ENCODE measurements around the gene RAB11B. TPM values are rescaled to one million over a fixed set of nuclear protein-coding genes. Genes with fewer than 3 reads are reported as not detected.

Gene RAB11B
- total and polyA plus RNA-seq, 9 donors, result 20.8 to 142 (median 102) TPM

DNA sequence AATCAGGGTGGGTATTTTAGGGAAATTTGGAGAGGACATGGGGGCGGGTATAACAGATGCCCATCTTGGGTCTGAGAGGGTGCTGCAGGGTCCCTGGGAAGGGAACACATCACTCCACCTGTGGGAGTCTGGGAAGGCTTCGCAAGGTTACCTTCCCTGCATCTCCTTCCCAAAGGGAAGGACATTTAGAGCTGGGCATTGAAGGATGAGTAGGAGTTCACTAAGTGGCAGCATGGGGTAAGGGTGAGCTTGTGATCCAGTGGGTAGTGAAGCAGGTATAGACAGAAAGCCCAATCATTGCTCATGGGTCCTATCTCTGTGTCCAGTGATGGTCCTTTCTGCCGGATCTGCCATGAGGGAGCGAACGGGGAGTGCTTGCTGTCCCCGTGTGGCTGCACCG, 36.1 kb downstream of the RAB11B start:
- DNase-seq, result no peak
- Histone ChIP-seq H3K36me3 (no peaks in the 10 kb centered on the region), H3K27me3 (no peaks in the 10 kb centered on the region), H3K4me3 (no peak overlapping the region), H3K27ac (no peak overlapping the region), H3K4me1 (ENCODE audit: insufficient read depth) (peaks cover 4% of the 10 kb centered on the region), H3K9me3 (no peaks in the 10 kb centered on the region)
- intact Hi-C loops (cut with DNase I), result loop anchor here in 1 of 4 donors (10.0 kb wide), 1 partner anchor 69 kb away; no protein-coding TSS in a partner anchor
- TF ChIP-seq, protein P1, sequence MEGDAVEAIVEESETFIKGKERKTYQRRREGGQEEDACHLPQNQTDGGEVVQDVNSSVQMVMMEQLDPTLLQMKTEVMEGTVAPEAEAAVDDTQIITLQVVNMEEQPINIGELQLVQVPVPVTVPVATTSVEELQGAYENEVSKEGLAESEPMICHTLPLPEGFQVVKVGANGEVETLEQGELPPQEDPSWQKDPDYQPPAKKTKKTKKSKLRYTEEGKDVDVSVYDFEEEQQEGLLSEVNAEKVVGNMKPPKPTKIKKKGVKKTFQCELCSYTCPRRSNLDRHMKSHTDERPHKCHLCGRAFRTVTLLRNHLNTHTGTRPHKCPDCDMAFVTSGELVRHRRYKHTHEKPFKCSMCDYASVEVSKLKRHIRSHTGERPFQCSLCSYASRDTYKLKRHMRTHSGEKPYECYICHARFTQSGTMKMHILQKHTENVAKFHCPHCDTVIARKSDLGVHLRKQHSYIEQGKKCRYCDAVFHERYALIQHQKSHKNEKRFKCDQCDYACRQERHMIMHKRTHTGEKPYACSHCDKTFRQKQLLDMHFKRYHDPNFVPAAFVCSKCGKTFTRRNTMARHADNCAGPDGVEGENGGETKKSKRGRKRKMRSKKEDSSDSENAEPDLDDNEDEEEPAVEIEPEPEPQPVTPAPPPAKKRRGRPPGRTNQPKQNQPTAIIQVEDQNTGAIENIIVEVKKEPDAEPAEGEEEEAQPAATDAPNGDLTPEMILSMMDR (IDR thresholded peaks at IDR 0.05), result no peak
- TF ChIP-seq POLR2A (IDR thresholded peaks at IDR 0.05), result no peak
- no peak for TF ChIP-seq EP300 (IDR thresholded peaks at IDR 0.05)
- WGBS, 3 donors, result 90 to 92% (median 91%) methylated on average over 7 of the region's 7 CpGs

- 88 to 91% (median 91%) methylated on average over 6 of the region's 6 CpGs for WGBS, 3 donors
- TF ChIP-seq POLR2A (IDR thresholded peaks at IDR 0.05) (no peak), EP300 (IDR thresholded peaks at IDR 0.05) (no peak)
- TF ChIP-seq, protein P1 (IDR thresholded peaks at IDR 0.05), result no peak
These were observed 38.9 kb downstream of the RAB11B start for GRCh38 chr19:8429044-8429443.

GRCh38 chr19:8429826-8430225, 39.7 kb downstream of the RAB11B start:
- intact Hi-C loops (cut with DNase I), result loop anchor here in 1 of 4 donors (10.0 kb wide), 1 partner anchor 65 kb away; no protein-coding TSS in a partner anchor
- DNase-seq, result no peak
- 95 to 97% (median 95%) methylated on average over 6 of the region's 6 CpGs for WGBS, 3 donors
- no peak overlapping the region for H3K27ac ChIP-seq
- no peaks in the 10 kb centered on the region for H3K4me1 ChIP-seq (ENCODE audit: insufficient read depth)
- no peak overlapping the region for H3K4me3 ChIP-seq
- H3K36me3 ChIP-seq, result no peaks in the 10 kb centered on the region
- H3K9me3 ChIP-seq, result no peaks in the 10 kb centered on the region
- TF ChIP-seq EP300 (IDR thresholded peaks at IDR 0.05) (no peak), POLR2A (IDR thresholded peaks at IDR 0.05) (no peak)
- TF ChIP-seq, protein P1 (IDR thresholded peaks at IDR 0.05), result no peak
- H3K27me3 ChIP-seq, result no peaks in the 10 kb centered on the region

More at GRCh38 chr19:8429044-8429443, 38.9 kb downstream of the RAB11B start:
- H3K4me1 ChIP-seq (ENCODE audit: insufficient read depth), result no peaks in the 10 kb centered on the region
- DNase-seq, result no peak
- no peaks in the 10 kb centered on the region for H3K9me3 ChIP-seq
- no peaks in the 10 kb centered on the region for H3K36me3 ChIP-seq
- no peaks in the 10 kb centered on the region for H3K27me3 ChIP-seq
- no peak overlapping the region for H3K27ac ChIP-seq
- intact Hi-C loops (cut with DNase I), result loop anchor here in 1 of 4 donors (10.0 kb wide), 1 partner anchor 66 kb away; no protein-coding TSS in a partner anchor
- H3K4me3 ChIP-seq, result no peak overlapping the region

- H3K36me3 ChIP-seq, result no peaks in the 10 kb centered on the region
- intact Hi-C loops (cut with DNase I), result no loop called here
These were observed 40.5 kb downstream of the RAB11B start for GRCh38 chr19:8430650-8431049.

More at GRCh38 chr19:8430650-8431049, 40.5 kb downstream of the RAB11B start:
- H3K27me3 ChIP-seq, result no peaks in the 10 kb centered on the region
- no peak for TF ChIP-seq POLR2A (IDR thresholded peaks at IDR 0.05)
- TF ChIP-seq EP300 (IDR thresholded peaks at IDR 0.05), result no peak
- TF ChIP-seq, protein P1 (IDR thresholded peaks at IDR 0.05), result no peak
- 87 to 90% (median 88%) methylated on average over 20 of the region's 20 CpGs for WGBS, 3 donors
- DNase-seq, result no peak
- H3K4me3 ChIP-seq, result no peak overlapping the region
- no peaks in the 10 kb centered on the region for H3K9me3 ChIP-seq
- no peaks in the 10 kb centered on the region for H3K4me1 ChIP-seq (ENCODE audit: insufficient read depth)
- no peak overlapping the region for H3K27ac ChIP-seq

All from ovary (tissue), 9 donors.